ENCODE measurements around the gene AGTPBP1.

- TF ChIP-seq EZH2 (IDR thresholded peaks at IDR 0.05; ENCODE audit: insufficient read depth, poor library complexity, severe bottlenecking), result no peak
- TF ChIP-seq EZH2phosphoT487 (IDR thresholded peaks at IDR 0.05; ENCODE audit: insufficient read depth, low read depth), result no peak
These were observed 18.5 kb downstream of the AGTPBP1 start for GRCh38 chr9:85723215-85723614.

Measured in GM23248 (cell line).